Mesenteric fat pad (tissue), 1 donor: Measurements from ENCODE around the gene TACSTD2. TPM values are rescaled to one million over a fixed set of nuclear protein-coding genes. Genes with fewer than 3 reads are reported as not detected.
"Not testable (repeated sequence)": the region's sequence is repeated elsewhere in the genome, so short reads cannot be mapped to it uniquely, and the experiment has no call there.

Experiments
- DNase-seq: peaks from one replicate; pipeline ENCODE4 v3.0.0-alpha.2; 2020; ENCODE audit warnings: low spot score
- long read RNA-seq: library from polyadenylated mRNA; unstranded; transcript quantifications from one replicate; pipeline ENCODE4 v2.0.0, GENCODE V29; 2020
- total RNA-seq: library from RNA; stranded (reverse); fragmentation: NEBNext Ultra II Directional; extraction: Animal tissue kit (Norgen Biotek cat#: 25700); gene quantifications from one replicate; pipeline ENCODE4 v1.2.1, GENCODE V29; 2021
- donor health status: DM: yes; HTN: yes; CAD: no.

TACSTD2 gene
- total RNA-seq: 1.7 TPM
- long read RNA-seq, transcript TACSTD2-201 (1 exons, 2,351 nt): major isoform, 14 of 14 reads
- long read RNA-seq, partial matches to known transcripts: 0 of 14 reads
- long read RNA-seq, other reads (novel, unspliced or antisense): 0 of 14 reads

DNA sequence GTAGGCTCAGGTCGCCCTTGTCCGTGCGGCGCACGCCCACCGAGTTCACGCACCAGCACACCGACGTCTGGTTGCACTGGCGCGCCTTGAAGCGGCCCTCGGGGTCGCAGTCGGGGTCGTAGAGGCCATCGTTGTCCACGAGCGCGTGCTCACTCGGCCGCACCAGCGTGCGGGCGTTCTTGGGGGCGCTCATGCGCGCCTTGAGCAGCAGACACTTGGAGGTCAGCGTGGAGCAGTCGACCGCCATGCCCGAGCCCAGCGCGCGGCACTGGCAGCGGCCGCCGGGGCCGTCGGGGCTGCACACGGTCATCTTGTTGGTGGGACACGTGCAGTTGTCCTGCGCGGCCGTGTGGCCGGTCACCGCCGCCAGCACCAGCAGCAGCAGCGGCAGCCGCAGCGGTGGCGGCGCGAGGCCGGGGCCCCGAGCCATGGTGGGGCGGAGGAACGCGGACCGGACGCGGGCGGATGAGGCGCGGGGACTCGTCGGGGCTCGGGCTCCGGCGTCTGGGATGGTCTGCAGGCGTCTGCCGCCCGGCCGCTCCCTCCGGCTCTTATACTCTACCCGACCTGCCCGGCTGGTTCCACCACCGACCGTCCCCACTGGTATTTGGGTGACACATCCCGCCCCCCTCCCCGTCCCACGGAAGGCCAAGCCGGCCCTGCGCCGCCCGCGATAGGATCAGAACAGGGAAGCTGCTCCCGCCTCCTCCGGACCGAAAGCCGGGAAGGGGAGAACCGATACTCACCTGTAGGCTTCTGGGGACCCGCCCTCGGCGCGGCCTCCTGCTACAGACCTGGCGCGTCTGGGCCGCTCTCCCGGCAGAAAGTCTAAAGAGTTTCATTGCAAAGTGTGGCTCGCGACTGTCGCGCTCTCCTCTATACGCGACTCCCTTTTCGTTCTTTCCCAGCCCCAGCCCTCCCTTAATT lies at the start of gene TACSTD2:
TACSTD2 (minus strand) TSS at position 526 of the 927 bp plus-strand sequence; CDS start at position 430, 96 bp downstream.
- no peak for DNase-seq

GRCh38 chr1:58626293-58626692 lies 49.2 kb upstream of the TACSTD2 start:
- DNase-seq: no peak

DNA sequence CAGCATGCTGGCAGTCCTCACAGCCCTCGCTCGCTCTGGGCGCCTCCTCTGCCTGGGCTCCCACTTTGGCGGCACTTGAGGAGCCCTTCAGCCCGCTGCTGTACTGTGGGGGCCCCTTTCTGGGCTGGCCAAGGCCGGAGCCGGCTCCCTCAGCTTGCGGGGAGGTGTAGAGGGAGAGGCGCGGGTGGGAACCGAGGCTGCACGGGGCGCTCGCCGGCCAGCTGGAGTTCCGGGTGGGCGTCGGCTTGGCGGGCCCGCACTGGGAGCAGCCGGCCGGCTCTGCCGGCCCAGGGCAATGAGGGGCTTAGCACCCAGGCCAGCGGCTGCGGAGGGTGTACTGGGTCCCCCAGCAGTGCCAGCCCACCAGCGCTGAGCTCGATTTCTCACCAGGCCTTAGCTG lies 46.2 kb upstream of the TACSTD2 start:
- DNase-seq: not testable (repeated sequence)

- no peak for DNase-seq
Observed at GRCh38 chr1:58622571-58622970, 45.5 kb upstream of the TACSTD2 start.

DNA sequence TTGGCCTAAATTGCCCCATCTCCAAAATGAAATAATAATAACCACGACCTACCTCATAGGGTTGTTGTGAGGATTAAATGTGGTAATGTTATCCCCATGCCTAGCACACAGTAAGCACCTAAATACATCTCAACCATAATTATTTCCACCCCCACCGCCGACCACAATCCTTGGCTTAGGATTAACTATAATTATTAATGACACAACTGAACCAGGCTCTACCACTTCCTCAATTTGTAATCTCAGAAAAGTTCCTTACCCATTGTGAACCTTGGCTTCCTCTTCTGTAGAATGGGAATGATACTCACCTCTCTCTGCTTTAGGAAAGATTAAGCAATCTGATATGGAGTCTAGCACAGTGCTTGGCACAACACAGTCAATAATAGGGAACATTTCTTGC lies 44.3 kb upstream of the TACSTD2 start:
- DNase-seq: no peak

GRCh38 chr1:58620926-58621325 lies 43.9 kb upstream of the TACSTD2 start:
- no peak for DNase-seq

- no peak for DNase-seq
Observed at GRCh38 chr1:58620259-58620658, 43.2 kb upstream of the TACSTD2 start.

DNA sequence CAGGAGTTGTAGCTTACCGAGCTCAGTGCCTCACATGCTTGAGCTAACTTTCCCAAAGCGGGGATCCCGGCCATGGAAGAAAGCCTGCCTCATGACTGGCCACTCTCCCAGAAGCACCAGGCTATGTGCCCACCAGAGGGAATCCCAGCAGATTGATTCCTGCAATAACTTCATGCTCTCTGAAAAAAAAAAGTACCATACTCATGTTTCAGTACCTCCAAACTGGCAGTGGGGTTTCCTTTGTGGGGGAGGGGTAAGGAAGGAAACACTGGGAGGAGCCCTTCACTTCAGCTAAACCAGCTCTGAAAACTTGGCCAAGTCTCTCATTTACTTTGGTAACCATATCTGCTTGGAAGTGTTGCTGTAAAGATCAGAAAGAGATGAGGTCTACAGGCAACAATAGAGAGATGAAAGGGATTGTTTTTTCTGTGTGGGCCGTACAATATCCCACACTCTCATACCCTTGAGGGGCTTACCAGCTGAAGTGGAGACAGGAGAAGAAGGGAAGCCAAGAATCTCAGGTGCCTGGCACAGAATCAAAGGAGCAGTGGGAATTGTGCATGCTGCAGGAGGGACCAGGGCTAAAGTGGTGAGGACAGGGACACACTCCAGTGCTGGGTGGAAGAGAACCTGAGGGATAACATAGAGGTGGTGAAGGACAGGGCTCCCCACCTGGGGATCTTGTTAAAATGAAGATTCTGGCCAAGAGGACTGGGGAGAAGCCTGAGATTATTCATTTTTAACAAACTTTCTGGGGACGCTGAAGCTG lies 42.4 kb upstream of the TACSTD2 start:
- no peak for DNase-seq

GRCh38 chr1:58618303-58618702 lies 41.3 kb upstream of the TACSTD2 start:
- no peak for DNase-seq

DNA sequence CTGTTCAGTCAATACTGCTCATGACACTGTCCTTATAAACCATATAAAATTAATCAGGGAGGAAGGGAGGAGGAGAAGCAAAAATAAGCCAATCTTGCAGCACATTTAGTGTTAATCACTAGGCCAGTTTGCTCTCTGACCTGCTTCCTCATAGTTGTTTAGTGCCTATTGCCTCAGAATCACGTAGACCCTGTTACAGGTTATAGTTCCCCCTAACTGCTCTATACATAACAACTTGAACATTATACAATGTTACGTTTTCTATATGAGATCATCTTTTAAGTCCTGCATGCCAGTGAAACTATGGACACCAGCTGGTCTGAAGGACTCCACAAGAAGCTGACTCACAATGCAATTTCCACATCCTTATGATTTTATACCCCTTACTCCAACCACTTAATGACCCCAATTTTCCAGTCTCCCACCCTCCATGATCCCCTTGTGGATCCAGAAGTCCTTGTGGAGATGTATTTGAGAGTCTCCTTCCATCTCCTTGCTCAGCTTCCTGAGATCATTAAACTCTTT lies 34.9 kb upstream of the TACSTD2 start:
- no peak for DNase-seq

- DNase-seq: no peak
Observed at GRCh38 chr1:58608945-58609344, 31.9 kb upstream of the TACSTD2 start.

GRCh38 chr1:58608297-58608696 lies 31.2 kb upstream of the TACSTD2 start:
- no peak for DNase-seq

DNA sequence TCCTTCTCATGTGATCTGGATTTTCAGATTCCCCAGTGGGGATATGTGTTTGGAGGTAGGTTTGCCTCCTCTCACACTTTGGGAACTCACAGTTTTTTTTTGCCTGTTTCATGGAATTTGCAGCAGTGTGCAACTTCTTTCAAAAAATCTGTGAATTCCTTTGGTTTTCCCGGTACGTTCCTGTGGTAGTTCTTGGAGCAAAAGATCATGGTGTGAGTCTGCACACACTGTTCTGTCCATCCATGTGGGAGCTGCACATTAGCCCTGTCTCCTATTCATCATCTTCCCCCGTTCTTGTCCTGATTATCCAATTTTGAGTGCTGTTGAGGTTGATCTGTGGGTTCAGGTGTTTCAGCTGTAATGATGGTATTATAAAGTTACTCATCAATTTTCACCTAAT lies 30.3 kb upstream of the TACSTD2 start:
- no peak for DNase-seq

DNA sequence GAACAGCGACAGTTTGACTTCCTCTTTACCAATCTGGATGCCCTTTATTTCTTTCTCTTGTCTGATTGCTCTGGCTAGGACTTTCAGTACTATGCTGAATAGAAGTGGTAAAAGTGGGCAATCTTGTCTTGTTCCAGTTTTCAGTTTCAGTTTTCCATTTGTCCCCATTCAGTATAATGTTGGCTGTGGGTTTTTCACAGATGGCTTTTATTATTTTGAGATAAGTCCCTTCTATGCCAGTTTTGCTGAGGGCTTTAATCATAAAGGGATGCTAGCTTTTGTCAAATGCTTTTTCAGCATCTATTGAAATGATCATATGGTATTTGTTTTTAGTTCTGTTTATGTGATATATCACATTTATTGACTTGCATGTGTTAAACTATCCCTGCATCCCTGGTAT lies 24.9 kb upstream of the TACSTD2 start:
- not testable (repeated sequence) for DNase-seq

- DNase-seq: no peak
Observed at GRCh38 chr1:58597996-58598395, 20.9 kb upstream of the TACSTD2 start.

DNA sequence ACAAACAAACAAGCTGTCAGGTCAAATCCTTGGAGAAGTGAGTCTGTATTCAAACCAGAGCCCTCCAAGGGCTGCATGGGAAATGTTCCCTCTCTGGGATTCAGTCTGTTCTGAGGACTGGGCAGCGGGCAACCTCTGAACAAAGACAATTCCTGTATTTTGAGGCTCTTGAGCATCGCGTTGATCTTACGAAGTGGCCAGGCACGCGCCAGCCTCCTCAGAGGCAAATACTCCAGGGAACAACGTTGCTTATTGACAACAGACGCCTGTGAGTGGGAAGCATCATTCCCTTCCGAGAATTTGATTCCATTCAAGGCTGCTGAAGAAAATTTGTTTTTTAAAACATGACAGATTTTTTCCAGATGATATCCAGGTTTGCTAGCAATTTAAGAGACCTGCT lies 20.0 kb upstream of the TACSTD2 start:
- no peak for DNase-seq

DNA sequence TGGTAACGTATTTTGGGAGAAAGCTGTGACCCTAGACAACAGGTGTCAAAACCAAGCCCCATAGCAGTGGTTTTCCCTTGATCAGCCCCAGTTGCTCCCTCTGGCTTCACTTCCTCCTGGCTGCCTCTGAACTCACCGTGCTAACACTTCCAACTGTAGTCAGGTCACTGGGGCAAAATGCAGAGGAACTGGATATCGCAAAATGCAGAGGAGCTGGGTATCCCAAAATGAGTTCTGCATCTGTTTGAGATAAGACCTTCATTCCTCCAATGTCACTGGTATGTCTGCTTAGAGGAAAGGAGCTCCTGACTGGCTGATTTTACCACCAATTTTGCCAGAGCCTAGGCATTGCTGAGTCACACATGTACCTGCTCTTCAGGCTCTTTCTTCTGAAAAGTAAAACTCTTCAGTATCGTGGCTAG lies 19.6 kb upstream of the TACSTD2 start:
- DNase-seq: no peak

GRCh38 chr1:58594546-58594945 lies 17.5 kb upstream of the TACSTD2 start:
- DNase-seq: no peak

GRCh38 chr1:58592522-58593134 lies 15.6 kb upstream of the TACSTD2 start:
- no peak for DNase-seq

DNA sequence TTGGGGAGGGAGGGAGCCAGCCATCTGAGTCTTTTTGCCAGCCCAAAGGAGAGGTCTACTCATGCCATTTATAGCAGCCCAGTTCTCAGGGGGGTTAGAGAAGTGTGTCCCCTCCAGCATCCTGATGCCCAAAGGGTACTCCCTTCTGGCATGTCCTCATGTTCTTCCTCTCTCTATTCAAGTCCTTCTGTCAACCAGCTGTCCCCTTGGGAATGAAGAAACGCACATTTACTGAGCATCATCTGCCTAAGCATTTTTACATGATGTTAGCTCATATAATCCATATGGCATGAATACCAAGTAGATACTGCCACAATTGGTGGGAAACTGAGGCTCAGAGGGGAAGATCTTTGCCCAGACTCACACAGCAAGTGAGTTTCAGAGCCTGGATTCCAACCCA lies 14.8 kb upstream of the TACSTD2 start:
- DNase-seq: no peak

GRCh38 chr1:58590019-58590418 lies 13.0 kb upstream of the TACSTD2 start:
- no peak for DNase-seq
